DND-41 (cell line): Measurements from ENCODE around the gene RNF175.

Source experiments
- ATAC-seq: fragments of 200-7000 bp; cut with Tn5 transposase; 3 replicates; pipeline ENCODE4 v1.9.1; 2021; ENCODE audit warnings: low read depth; ENCODE audit not compliant: insufficient read depth
- DNase-seq: peaks from one replicate; pipeline ENCODE4 v3.0.0-alpha.2; 2020
- H2AFZ ChIP-seq: 2 replicates; pipeline ENCODE4 v1.6.0; 2012; ENCODE audit warnings: low read depth, low read length
- H3K27ac ChIP-seq: 2 replicates; pipeline ENCODE4 v1.5.1; 2012; ENCODE audit warnings: low read length, inconsistent platforms
- H3K27me3 ChIP-seq: fragments of 200-600 bp; sonication (generic); 2 replicates; pipeline ENCODE4 v1.6.0; 2012; ENCODE audit warnings: low read length, mild to moderate bottlenecking, inconsistent platforms; ENCODE audit not compliant: insufficient read depth, poor library complexity
- H3K36me3 ChIP-seq: 2 replicates; pipeline ENCODE4 v1.5.1; 2012; ENCODE audit warnings: low read length, inconsistent platforms; ENCODE audit not compliant: insufficient read depth
- H3K4me1 ChIP-seq: 2 replicates; pipeline ENCODE4 v1.5.1; 2012; ENCODE audit warnings: mild to moderate bottlenecking, low read length; ENCODE audit not compliant: insufficient read depth
- H3K4me2 ChIP-seq: 2 replicates; pipeline ENCODE4 v1.6.0; 2012; ENCODE audit warnings: mild to moderate bottlenecking, moderate library complexity, low read length, inconsistent platforms; ENCODE audit not compliant: insufficient read depth
- H3K4me3 ChIP-seq, 2 experiments: fragments of 200-600 bp in 1 of 2; shearing (Covaris generic) in 1 of 2; 2 replicates each; pipeline ENCODE4 v1.5.1; 2012 to 2016; ENCODE audit warnings: inconsistent platforms in 2 of 2, low read length in 2 of 2, mild to moderate bottlenecking in 2 of 2, low read depth in 1 of 2, moderate library complexity in 1 of 2
- H3K79me2 ChIP-seq: 2 replicates; pipeline ENCODE4 v1.6.0; 2012; ENCODE audit warnings: low read length, inconsistent platforms; ENCODE audit not compliant: insufficient read depth
- H3K9ac ChIP-seq: 2 replicates; pipeline ENCODE4 v1.6.0; 2012; ENCODE audit warnings: low read depth, mild to moderate bottlenecking, inconsistent platforms, low read length, moderate library complexity
- H3K9me3 ChIP-seq: 2 replicates; pipeline ENCODE4 v1.5.1; 2012; ENCODE audit warnings: low read length, moderate library complexity, mild to moderate bottlenecking, inconsistent platforms; ENCODE audit not compliant: insufficient read depth, severe bottlenecking
- H4K20me1 ChIP-seq: 2 replicates; pipeline ENCODE4 v1.6.0; 2012; ENCODE audit warnings: low read length; ENCODE audit not compliant: insufficient read depth
- EZH2 ChIP-seq: IDR thresholded peaks from 3 replicates; pipeline ENCODE4 v1.6.1; 2012; ENCODE audit warnings: borderline replicate concordance, low read depth, mild to moderate bottlenecking, moderate library complexity, low read length, inconsistent platforms; ENCODE audit not compliant: severe bottlenecking
- TF ChIP-seq, protein P1 (sequence below): IDR thresholded peaks from 2 replicates; pipeline ENCODE4 v1.5.1; 2012; ENCODE audit warnings: borderline replicate concordance, low read length, moderate library complexity, mild to moderate bottlenecking; ENCODE audit not compliant: poor library complexity, severe bottlenecking; ENCODE audit errors: extremely low read depth

Gene RNF175

DNA sequence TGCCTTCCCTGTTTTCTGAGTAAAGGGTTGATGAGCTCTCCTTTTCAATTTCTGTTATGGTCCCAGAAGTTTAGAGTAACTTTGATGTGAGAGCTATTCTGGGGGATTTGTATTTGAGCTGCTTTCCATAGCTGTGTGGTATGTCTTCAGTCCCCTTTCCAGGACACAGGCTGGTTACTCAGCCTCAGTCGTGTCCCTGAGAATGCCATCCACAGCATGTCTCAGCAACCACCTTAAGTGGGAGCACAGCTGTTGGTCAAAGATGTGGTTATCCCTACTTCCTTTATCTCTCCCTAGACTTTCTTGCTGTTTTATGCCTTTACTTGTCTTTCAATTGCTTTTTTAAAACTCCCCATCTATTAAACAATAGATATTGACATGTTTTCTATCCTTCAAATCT lies 37.8 kb downstream of the RNF175 start:
- Histone ChIP-seq H3K4me3 (no peak overlapping the region), H4K20me1 (no peaks in the 10 kb centered on the region), H2AFZ (no peak overlapping the region), H3K27me3 (no peaks in the 10 kb centered on the region), H3K36me3 (no peaks in the 10 kb centered on the region), H3K4me2 (no peak overlapping the region), H3K4me1 (no peaks in the 10 kb centered on the region), H3K79me2 (no peaks in the 10 kb centered on the region), H3K27ac (no peak overlapping the region), H3K9me3 (no peaks in the 10 kb centered on the region), H3K9ac (no peak overlapping the region)
- ATAC-seq (no peak), DNase-seq (no peak)
- TF ChIP-seq EZH2: no peak
- TF ChIP-seq, protein P1, sequence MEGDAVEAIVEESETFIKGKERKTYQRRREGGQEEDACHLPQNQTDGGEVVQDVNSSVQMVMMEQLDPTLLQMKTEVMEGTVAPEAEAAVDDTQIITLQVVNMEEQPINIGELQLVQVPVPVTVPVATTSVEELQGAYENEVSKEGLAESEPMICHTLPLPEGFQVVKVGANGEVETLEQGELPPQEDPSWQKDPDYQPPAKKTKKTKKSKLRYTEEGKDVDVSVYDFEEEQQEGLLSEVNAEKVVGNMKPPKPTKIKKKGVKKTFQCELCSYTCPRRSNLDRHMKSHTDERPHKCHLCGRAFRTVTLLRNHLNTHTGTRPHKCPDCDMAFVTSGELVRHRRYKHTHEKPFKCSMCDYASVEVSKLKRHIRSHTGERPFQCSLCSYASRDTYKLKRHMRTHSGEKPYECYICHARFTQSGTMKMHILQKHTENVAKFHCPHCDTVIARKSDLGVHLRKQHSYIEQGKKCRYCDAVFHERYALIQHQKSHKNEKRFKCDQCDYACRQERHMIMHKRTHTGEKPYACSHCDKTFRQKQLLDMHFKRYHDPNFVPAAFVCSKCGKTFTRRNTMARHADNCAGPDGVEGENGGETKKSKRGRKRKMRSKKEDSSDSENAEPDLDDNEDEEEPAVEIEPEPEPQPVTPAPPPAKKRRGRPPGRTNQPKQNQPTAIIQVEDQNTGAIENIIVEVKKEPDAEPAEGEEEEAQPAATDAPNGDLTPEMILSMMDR: no peak

DNA sequence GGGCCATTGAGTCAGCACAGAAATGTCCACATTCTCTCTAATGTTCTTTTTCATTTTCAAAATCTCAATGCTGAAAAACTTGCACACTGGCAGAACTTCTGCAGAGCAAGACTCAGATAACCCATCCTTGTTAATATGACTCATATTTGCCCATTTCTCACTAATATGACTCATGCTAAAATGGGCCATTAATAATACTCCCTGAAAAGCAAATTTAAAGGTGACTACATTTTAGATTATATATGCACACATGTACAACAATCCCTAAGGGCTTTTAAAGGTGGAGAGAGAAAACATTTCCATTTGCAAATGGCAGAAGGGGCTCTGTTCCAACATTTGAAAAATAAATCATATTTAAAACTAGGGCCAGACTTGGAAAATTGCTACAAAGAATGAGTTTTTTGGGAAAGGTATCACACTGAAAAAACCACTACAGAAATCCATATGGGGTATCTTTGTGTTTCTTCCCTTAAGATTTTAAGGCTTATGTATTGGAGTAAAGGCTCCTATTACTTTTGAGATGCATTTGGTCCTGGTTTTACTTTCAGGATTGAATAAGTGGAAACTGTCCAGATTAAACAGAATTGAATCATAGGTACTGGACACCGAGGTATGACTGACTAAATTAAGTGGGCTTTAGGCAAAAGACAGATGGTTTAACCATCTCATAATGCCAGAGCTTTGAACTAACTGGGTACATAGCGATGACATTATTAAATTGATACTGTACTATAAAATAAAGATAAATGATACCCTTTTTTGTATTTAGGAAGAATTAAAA lies 45.8 kb downstream of the RNF175 start:
- TF ChIP-seq EZH2: no peak
- TF ChIP-seq, protein P1: no peak
- ATAC-seq (no peak), DNase-seq (no peak)
- Histone ChIP-seq H3K4me1 (no peaks in the 10 kb centered on the region), H3K27me3 (peaks cover 4% of the 10 kb centered on the region), H2AFZ (no peak overlapping the region), H3K27ac (no peak overlapping the region), H3K4me3 (no peak overlapping the region), H4K20me1 (no peaks in the 10 kb centered on the region), H3K36me3 (no peaks in the 10 kb centered on the region), H3K4me2 (no peak overlapping the region), H3K9ac (no peak overlapping the region), H3K79me2 (no peaks in the 10 kb centered on the region), H3K9me3 (no peaks in the 10 kb centered on the region)

DNA sequence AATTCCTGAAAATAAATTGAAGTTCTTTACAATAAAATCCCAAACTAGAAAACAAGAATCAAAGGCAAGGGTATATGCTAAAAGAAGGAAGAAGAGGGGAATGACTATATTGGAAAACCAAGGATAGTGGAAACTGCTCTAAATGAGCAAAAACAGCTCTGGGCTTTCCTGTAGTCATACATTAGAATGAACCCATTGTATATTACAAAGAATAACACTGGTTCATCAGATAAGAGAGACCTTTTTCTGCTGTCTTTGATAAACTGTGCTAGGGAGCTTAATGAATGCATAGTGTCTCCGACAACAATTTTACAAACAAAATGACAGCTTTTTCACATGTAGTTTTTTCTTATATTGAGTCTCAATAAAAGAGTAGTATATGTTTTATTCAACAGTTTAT lies 49.1 kb downstream of the RNF175 start:
- Histone ChIP-seq H3K4me1 (no peaks in the 10 kb centered on the region), H3K27me3 (peaks cover 4% of the 10 kb centered on the region), H3K4me3 (no peak overlapping the region), H4K20me1 (no peaks in the 10 kb centered on the region), H3K79me2 (no peaks in the 10 kb centered on the region), H3K36me3 (no peaks in the 10 kb centered on the region), H2AFZ (no peak overlapping the region), H3K9me3 (no peaks in the 10 kb centered on the region), H3K27ac (no peak overlapping the region), H3K9ac (no peak overlapping the region), H3K4me2 (no peak overlapping the region)
- no peak for ATAC-seq
- DNase-seq: no peak
- TF ChIP-seq EZH2: no peak
- TF ChIP-seq, protein P1: no peak
